ENCODE data around the gene FLNB. TPM values are rescaled to one million over a fixed set of nuclear protein-coding genes. Genes with fewer than 3 reads are reported as not detected.

The FLNB gene
- total RNA-seq, 1 experiment from 2014 or later, result 315 TPM

GRCh38 chr3:58175437-58176184 is 167.4 kb downstream of the FLNB start:
- TF ChIP-seq CTCF (IDR thresholded peaks at IDR 0.05; ENCODE audit: insufficient read depth in 1 of 2, low read depth in 1 of 2, low read length in 1 of 2, severe bottlenecking in 1 of 2, unreplicated experiment in 1 of 2), result no peak
- intact Hi-C loops (cut with micrococcal nuclease; ENCODE audit: unreplicated experiment), result loop anchor here (1.0 to 2.0 kb wide), 2 partner anchors 10 to 167 kb away; partner anchors contain the start of gene FLNB
- Histone ChIP-seq H3K4me3 (ENCODE audit: low read depth, low read length) (no peak overlapping the region), H3K27me3 (replicated peaks; ENCODE audit: control insufficient read depth, insufficient read depth, low read length) (no peaks in the 10 kb centered on the region), H3K4me1 (peaks cover 38% of the 10 kb centered on the region), H3K9me3 (no peaks in the 10 kb centered on the region), H3K36me3 (ENCODE audit: control insufficient read depth, insufficient read depth, low read length) (peaks cover 1% of the 10 kb centered on the region; the same call in 1 of the 2 replicates)
- CTCF ChIA-PET, result interaction anchor here (0.6 to 1.2 kb wide), 3 partner anchors 10 to 132 kb away, joined by 3 to 7 read pairs (median 6); no protein-coding TSS in a partner anchor
- peaks cover 90% of the 10 kb centered on the region for H3K36me3 Mint-ChIP-seq (ENCODE audit: insufficient read depth, unreplicated experiment)
- peaks cover 51% of the 10 kb centered on the region for H3K4me1 Mint-ChIP-seq (ENCODE audit: low read depth, unreplicated experiment)
- peak overlapping the region; percentile 94 for H3K27ac Mint-ChIP-seq (ENCODE audit: unreplicated experiment)
- POLR2A ChIA-PET, result interaction anchor here (0.5 kb wide), 1 partner anchor 169 kb away, joined by 5 read pairs; no protein-coding TSS in a partner anchor
- peak overlapping the region; percentile 67 for H3K4me3 Mint-ChIP-seq (ENCODE audit: unreplicated experiment)
- peak; percentile 79 to 87 for DNase-seq
- no peaks in the 10 kb centered on the region for H3K9me3 Mint-ChIP-seq (ENCODE audit: unreplicated experiment)
- H3K27me3 Mint-ChIP-seq (ENCODE audit: insufficient read depth, unreplicated experiment), result no peaks in the 10 kb centered on the region
- BruUV-seq (replicated peaks), result no TSS peak

- H3K9me3 ChIP-seq, result no peaks in the 10 kb centered on the region
- H3K4me1 ChIP-seq, result peaks cover 38% of the 10 kb centered on the region
- ChIA-PET POLR2A (interaction anchor here (0.5 kb wide), 1 partner anchor 170 kb away, joined by 5 read pairs; no protein-coding TSS in a partner anchor), CTCF (interaction anchor here (0.6 to 1.2 kb wide), 2 partner anchors 12 to 131 kb away, joined by 3 to 6 read pairs; no protein-coding TSS in a partner anchor)
- no peaks in the 10 kb centered on the region for H3K27me3 Mint-ChIP-seq (ENCODE audit: insufficient read depth, unreplicated experiment)
- intact Hi-C loops (cut with micrococcal nuclease; ENCODE audit: unreplicated experiment), result no loop called here
- TF ChIP-seq CTCF (IDR thresholded peaks at IDR 0.05; ENCODE audit: insufficient read depth in 1 of 2, low read depth in 1 of 2, low read length in 1 of 2, severe bottlenecking in 1 of 2, unreplicated experiment in 1 of 2), result no peak
- H3K36me3 ChIP-seq (ENCODE audit: control insufficient read depth, insufficient read depth, low read length), result no peaks in the 10 kb centered on the region; the same call in 1 of the 2 replicates
- peak overlapping the region; percentile 94 for H3K27ac Mint-ChIP-seq (ENCODE audit: unreplicated experiment)
- no peaks in the 10 kb centered on the region for H3K27me3 ChIP-seq (replicated peaks; ENCODE audit: control insufficient read depth, insufficient read depth, low read length)
- H3K4me3 Mint-ChIP-seq (ENCODE audit: unreplicated experiment), result peak overlapping the region; percentile 67
- H3K9me3 Mint-ChIP-seq (ENCODE audit: unreplicated experiment), result no peaks in the 10 kb centered on the region
- peaks cover 48% of the 10 kb centered on the region for H3K4me1 Mint-ChIP-seq (ENCODE audit: low read depth, unreplicated experiment)
- no TSS peak for BruUV-seq (replicated peaks)
- peaks cover 89% of the 10 kb centered on the region for H3K36me3 Mint-ChIP-seq (ENCODE audit: insufficient read depth, unreplicated experiment)
- DNase-seq, result no peak
- H3K4me3 ChIP-seq (ENCODE audit: low read depth, low read length), result no peak overlapping the region
These were observed 167.9 kb downstream of the FLNB start for GRCh38 chr3:58176185-58176530.

GRCh38 chr3:58176827-58177489 is 168.7 kb downstream of the FLNB start:
- H3K27me3 Mint-ChIP-seq (ENCODE audit: insufficient read depth, unreplicated experiment), result no peaks in the 10 kb centered on the region
- peak overlapping the region; percentile 22 for H3K4me3 Mint-ChIP-seq (ENCODE audit: unreplicated experiment)
- intact Hi-C loops (cut with micrococcal nuclease; ENCODE audit: unreplicated experiment), result no loop called here
- H3K27me3 ChIP-seq (replicated peaks; ENCODE audit: control insufficient read depth, insufficient read depth, low read length), result no peaks in the 10 kb centered on the region
- no peak overlapping the region for H3K4me3 ChIP-seq (ENCODE audit: low read depth, low read length)
- ChIA-PET POLR2A (no interaction called here), CTCF (interaction anchor here (0.7 kb wide), 2 partner anchors 111 to 329 kb away, joined by 5 read pairs; no protein-coding TSS in a partner anchor)
- peaks cover 85% of the 10 kb centered on the region for H3K36me3 Mint-ChIP-seq (ENCODE audit: insufficient read depth, unreplicated experiment)
- BruUV-seq (replicated peaks), result no TSS peak
- peak overlapping the region; percentile 94 for H3K27ac Mint-ChIP-seq (ENCODE audit: unreplicated experiment)
- no peak for TF ChIP-seq CTCF (IDR thresholded peaks at IDR 0.05; ENCODE audit: insufficient read depth in 1 of 2, low read depth in 1 of 2, low read length in 1 of 2, severe bottlenecking in 1 of 2, unreplicated experiment in 1 of 2)
- peaks cover 40% of the 10 kb centered on the region for H3K4me1 Mint-ChIP-seq (ENCODE audit: low read depth, unreplicated experiment)
- H3K4me1 ChIP-seq, result peaks cover 38% of the 10 kb centered on the region
- no peaks in the 10 kb centered on the region for H3K9me3 Mint-ChIP-seq (ENCODE audit: unreplicated experiment)
- H3K9me3 ChIP-seq, result no peaks in the 10 kb centered on the region
- H3K36me3 ChIP-seq (ENCODE audit: control insufficient read depth, insufficient read depth, low read length), result no peaks in the 10 kb centered on the region
- DNase-seq, result no peak

All from Caco-2 (cell line).